HG02623 (cell line): Measurements from ENCODE around the gene HTR4.
"Not testable (repeated sequence)": the region's sequence is repeated elsewhere in the genome, so short reads cannot be mapped to it uniquely, and the experiment has no call there.

Experiments used
- ATAC-seq: cut with Tn5 transposase; IDR thresholded peaks from one replicate; pipeline ENCODE4 v1.9.1; 2021; ENCODE audit warnings: moderate library complexity; ENCODE audit not compliant: unreplicated experiment

Gene HTR4

DNA sequence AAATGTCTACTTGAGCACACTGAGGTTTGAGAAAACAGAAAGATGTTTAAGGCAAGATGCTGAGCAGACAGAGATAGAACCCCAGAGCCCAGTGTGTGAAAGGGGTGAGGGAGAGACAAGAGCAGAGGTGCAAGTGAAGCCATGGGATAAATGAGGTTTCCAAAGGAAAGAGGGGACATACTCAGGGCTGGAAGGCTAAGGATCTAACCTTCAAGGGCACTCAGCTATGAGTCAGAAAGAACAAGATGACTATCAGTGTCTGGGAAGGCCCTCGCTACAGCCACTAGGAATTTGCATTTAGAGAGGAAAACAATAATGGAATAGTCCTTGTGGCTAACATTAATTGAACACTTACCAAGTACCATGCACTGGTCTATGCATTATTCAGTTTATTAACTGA is 113.7 kb downstream of the HTR4 start:
- no peak for ATAC-seq

DNA sequence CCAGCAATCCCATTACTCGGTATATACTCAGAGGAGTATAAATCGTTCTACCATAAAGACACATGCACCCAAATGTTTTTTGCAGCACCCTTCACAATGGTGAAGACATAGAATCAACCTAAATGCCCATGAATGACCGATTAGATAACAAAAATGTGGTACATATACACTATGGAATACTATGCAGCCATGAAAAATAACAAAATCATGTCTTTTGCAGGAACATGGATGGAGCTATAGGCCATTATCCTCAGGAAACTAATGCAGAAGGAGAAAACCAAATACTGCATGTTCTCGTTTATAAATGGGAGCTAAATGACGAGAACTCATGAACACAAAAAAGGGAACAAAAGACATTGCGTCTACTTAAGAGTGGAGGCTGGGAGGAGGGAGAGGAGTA is 114.5 kb downstream of the HTR4 start:
- no peak for ATAC-seq

DNA sequence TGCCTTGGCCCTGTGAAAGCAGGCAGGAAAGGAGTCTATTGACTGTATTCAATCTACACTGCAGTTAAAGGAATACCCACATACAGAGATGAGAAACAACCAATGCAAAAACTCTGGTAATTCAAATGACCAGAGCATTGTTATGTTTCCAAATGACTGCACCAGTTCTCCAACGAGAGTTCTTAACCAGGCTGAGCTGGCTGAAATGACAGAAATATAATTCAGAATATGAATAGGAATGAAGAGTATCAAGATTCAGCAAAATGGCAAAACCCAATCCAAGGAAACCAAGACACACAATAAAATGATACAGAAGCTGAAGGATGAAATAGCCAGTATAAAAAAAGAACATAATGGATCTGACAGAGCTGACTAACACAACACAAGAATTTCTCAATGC is 119.1 kb downstream of the HTR4 start:
- ATAC-seq, result no peak

DNA sequence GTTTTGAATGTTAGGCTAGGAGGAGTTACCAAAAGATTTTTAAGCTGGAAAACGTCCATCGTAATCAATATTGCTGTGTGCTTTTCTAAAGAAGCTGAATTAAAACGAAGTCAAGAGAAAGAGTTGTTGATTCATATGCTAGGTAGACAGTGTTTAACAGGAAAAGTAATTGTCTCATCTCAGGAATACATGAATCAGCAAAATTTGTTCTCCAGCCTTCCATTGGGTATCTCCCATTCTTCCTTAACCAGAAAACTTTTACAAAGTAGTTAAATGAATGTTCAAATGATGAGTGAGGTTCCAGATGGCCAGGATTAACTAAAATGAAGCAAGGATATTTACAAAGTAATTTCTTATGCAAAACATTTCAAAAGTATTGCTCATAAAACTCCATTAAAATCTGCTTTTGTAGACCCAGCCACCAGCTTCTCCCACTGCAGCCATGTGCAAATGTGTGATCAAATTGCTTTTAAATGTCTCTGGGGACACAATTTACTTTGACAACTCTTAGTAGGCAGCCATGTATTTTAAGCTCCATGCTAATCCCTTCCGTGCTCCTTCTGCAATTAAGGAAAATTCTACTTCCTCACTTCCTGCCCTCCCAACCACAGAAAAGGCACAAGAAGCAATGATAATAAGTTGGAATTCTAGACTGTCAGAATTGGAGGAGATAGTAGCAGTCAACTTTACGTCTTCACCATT is 121.2 kb downstream of the HTR4 start:
- no peak for ATAC-seq

DNA sequence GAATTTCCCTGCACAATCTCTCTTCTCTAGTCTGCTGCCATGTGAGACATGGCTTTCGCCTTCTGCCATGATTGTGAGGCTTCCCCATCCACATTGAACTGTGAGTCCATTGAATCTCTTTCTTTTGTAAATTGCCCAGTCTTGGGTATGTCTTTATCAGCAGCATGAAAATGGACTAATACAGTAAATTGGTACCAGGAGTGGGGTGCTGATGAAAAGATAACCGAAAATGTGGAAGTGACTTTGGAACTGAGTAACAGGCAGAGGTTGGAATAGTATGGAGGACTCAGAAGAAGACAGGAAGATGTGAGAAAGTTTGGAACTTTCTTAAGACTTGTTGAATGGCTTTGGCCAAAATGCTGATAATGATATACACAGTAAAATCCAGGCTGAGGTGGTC is 124.9 kb downstream of the HTR4 start:
- not testable (repeated sequence) for ATAC-seq

DNA sequence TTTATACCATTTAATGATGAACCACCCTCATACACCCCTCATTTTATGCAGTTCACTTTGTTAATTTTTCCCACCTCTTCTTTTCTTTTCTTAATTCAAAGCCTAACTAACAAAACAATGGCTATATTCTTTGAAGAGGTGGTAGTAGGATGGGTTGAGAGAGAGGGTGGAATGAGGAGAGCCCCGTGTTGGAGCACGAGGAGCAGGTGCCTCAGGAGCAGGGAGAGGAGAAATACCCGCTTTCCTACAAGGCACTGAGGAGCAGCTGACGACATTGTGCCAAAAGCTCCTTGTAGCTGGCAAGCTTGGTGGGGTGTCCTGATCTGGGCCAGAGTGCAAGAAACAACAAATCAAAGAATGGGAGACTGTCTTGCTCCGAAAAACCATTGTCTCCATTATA is 129.6 kb downstream of the HTR4 start:
- no peak for ATAC-seq

DNA sequence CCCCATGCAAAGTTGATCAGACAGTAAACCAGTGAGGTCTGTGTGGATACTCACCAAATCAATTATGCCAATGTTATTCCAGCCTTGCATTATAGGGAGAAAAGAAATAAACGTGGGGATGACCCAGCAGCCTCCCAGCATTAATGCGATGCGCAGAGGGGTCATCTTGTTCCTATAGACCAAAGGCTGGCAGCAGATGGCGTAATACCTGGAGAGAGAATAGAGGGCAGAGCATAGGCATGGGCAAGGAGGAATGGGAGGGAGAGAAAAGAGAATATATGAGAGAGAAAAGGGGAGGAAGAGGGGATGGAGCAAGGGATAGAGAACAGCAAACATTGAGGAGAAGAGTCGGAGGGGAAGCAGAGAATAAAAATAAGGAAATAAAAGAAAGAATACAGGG is 131.2 kb downstream of the HTR4 start:
- no peak for ATAC-seq

DNA sequence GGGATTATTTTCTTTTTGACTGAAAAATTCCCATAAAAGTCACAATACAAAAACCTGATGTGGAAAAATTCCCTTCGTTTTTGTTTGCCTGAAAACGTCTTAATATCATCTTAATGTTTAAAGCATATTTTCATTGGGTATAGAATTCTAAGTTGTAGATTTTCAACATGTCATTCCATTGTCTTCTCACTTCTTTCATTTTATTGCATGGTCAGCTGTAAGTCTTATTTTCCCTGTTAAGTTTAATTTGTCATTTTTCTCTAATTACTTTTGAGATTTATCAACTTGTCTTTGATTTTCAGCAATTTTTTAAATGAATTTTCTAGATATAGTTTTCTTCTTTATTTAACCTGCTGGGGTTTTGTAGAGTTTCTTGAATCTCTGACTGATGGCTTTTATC is 138.9 kb downstream of the HTR4 start:
- no peak for ATAC-seq

DNA sequence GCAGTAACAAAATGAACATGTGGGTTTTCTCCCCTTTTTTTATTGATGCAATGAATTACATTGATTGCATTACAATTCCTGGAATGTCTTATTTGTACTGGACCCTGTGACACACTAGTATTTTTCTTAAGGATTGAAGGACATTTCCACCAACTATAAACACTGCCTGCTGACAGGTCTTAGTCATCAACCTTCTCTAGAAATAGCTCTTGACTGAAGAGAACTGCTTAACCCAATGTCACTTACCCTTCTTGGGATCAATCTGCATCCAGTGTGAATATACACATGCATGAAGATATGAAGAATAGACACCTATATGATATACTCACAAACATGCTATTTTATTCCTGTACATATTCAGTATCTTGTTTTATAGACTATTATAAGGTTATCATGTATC is 140.0 kb downstream of the HTR4 start:
- no peak for ATAC-seq

DNA sequence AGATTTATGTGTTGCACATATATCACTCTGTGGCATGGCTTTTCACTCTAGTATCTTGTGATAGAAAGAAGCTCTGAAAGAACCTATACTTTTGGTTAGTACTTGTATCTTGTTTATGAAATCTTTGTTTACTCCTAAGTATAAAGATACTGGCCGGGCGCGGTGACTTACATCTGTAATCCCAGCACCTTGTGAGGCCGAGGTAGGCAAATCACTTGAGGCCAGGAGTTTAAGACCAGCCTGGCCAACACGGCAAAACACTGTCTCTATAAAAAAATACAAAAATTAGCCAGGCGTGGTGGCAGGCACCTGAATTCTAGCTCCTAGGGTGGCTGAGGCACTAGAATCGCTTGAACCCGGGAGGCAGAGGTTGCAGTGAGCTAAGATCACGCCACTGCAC is 141.8 kb downstream of the HTR4 start:
- no peak for ATAC-seq

DNA sequence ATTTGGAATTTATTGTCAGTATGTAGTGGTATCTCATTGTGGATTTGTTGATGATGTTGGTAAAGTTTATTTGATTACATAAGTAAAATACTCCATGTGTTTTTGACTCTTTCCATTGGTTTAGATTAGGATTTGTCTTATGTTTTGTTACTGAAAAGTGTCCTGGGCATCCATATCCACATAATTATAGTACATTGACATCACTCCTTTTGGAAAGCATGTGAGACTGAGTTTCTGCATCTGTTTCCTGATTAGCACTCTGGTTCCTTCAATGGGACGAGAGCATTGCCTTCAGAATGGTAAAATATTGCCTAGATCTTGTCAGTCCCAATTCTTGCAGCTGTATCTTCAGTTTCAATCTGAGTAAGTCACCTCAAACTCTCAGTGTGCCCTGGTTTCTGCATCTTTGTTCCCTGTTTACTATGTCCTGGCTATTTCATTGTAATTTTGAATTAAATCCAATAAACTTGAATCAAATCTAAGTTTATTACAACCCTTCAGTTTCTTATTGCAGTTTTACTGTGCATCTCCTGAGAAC is 142.4 kb downstream of the HTR4 start:
- peak; percentile 82 for ATAC-seq

DNA sequence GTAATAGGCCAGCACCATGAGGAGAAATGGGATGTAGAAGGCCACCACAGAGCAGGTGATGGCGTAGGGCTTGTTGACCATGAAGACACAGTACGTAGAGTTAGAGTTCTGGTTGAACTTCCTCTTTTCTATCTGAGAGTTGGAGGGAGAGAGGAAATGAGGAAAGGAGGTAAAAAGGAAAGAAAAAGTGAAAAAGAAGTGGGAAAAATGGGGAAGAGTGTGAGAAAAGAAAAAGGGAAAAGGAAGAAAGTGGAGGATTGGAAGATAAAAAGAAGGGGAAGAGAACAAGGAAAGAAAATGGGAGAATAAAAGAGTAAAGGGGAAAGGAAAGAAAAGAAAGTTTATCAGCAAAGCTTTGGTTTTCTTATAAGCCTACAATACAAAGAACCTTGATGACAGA is 144.4 kb downstream of the HTR4 start:
- ATAC-seq, result no peak

DNA sequence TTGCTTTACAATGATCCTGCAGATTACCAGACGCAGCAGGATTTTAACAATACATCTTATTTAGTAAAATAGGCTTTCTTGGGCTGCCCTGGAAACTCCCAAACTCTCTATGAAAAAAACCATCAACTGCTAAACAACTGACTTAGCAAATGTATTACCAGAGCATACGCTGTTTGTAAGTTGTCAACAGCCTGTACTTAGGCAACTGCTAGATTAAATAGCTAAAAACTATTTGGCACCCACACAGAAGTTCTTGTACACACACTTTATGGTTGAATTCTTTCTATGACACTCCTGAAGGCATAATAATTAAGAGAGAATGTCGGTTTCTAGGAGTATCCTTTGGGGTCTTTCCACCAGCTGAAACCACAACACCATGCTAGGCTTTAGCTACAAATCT is 146.7 kb downstream of the HTR4 start:
- ATAC-seq, result no peak

DNA sequence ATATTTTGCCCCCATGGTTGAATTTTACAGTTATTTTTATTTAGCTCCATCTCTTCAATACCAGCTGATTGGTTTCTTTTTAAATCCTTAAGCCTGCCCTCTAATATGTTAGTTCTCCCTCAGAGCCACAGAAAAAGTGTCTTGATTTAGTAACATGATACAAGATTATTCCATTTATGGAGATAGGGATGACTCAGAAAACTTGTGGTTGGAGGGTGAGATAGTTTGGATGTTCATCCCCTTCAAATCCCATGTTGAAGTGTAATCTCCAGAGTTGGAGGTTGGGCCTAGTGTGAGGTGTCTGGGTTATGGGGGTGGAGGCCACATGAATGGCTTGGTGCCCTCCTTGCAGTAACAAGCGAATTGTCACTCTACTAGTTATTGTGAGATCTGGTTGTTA is 154.9 kb downstream of the HTR4 start:
- no peak for ATAC-seq

DNA sequence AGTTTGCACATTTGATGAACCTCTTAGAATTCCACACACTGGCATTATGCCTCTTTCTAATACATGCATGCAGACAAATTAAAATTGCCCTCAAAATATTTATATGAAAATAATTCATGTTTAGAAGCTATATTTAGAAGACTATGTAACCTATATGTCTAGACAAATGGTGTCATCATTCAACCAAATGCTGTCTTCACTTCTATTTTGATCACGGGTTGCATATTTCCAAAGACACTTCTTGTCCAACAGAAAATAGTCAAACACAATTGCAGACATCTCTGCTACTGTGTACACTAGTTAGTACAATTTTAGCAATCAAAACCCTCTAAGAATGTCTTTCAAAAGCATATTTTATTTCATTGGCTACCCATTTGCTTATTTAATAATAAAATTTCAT is 156.6 kb downstream of the HTR4 start:
- no peak for ATAC-seq

DNA sequence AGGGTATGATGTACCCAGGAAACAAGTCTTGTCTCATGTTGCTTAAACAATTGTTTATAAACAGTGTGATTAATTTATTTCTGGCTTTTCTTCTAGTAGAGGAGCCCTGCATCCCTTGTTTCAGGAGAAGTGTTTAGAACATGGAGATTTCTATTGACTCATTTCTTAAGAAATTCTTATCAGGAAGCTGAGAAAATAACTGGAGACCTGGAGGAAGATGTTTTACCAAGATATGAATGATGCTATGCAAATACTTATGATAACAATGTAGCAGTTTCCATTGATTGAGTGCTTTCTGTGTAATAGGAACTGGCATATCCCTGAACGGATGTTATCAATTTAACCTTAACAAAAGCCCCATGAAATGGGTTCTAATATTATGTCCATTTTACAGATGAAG is 162.0 kb downstream of the HTR4 start:
- no peak for ATAC-seq

DNA sequence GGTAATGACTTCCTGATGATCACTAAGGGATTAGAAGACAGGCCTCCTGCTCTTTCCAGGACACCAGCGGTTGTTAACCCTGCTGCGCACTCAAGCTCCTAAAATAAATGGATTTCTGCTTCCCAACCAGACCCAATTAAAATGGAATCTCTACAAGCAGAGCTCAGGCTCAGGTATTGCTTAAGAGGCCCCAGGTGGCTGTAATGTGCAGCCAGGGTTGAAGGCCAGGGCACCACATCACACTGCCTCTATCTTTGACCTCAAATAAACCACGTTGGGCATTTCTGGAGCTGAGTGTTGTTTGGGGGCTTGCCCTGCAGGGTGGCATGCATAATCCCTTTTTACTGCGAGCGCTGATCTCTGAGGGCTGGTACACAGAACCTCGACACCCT is 162.5 kb downstream of the HTR4 start:
- ATAC-seq, result no peak

DNA sequence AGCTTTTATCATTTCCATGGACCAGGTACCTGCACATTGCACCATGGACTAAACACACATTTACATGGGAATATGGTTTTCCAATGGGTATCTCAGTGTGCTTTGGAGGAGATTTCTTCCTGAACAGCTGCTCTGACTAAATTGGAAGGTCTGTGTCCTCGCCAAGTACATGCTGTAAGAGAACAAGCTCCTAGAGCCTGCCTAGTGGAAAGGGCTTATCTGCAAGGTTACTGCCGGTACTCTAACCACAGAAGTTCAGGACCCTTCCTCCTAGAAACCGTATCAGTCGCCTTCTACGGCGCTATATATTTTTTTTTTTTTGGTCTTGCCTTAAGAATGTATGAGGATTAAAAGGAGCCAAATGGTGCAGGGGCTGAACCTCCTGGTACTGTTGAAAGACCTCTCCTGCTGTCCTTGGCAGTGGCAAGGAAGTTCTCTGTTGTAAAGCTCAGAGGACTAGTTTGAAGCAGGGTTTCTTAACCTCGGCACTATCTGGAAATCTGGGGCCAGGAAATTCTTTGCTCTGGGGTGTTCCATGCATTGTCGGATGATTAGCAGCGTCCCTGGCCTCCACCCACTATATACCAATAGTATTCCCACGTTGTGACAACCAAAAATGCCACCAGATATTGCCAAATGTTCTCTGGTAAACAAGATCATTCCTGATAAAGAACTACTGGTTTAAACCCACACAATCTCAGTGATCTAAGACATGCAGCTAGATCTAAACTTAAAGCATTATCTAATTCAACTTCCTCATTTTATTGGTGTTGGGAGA is 163.1 kb downstream of the HTR4 start:
- ATAC-seq, result no peak

DNA sequence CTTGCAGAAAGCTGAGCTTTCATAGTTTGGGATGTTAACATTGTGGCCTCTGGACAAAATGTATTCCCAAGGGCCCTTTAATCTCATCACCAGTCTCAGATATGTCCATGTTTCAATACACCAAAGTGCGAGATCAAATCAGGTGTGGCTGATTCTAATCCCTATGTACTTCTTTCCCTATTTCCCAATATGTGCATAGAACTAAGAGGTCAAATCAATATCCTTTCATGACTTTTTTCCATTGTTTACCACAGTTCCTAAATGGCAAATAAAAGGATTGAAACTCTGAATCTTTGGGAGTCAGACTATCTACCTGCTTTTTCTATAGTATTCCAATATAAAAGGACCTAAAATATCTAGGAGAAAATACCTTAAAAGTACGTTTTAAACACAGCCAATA is 165.6 kb downstream of the HTR4 start:
- no peak for ATAC-seq

DNA sequence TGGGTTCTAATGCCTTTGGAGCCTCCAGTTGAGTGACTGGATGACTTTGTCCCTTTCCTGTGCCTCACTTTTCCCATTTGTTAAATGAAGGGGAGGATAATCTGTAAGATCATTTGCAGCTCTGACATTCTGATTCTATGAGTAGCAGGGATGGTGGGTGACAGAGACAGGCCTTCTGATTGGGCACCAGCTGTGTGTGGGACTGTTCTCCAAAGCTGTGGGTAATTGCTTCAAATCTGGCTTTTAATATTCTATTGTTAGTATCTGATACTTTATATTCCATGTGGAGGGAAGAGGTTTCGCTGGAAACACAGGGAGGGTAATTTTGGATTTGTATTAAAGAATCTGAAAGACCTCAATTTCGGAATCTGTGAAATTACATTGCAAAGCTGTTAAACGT is 167.9 kb downstream of the HTR4 start:
- no peak for ATAC-seq

DNA sequence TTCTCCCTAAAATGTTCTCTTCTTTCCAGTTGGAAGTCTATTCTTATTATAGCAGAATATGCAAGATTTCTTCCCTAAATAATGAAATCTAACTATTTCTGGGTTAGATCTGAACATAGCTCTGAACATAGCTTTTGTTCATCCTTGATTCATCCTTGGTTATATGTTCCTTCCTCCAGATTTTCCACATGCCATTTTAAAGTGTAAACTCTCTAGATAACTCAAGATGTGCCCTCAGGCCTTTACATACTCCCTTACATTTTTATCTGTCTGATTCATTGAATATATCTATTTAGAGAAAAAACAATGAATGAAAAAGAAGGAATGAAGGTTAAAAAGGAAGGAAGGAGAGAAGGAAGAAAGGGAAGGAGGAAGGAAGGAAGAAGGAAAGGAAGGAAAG is 169.7 kb downstream of the HTR4 start:
- ATAC-seq, result no peak

DNA sequence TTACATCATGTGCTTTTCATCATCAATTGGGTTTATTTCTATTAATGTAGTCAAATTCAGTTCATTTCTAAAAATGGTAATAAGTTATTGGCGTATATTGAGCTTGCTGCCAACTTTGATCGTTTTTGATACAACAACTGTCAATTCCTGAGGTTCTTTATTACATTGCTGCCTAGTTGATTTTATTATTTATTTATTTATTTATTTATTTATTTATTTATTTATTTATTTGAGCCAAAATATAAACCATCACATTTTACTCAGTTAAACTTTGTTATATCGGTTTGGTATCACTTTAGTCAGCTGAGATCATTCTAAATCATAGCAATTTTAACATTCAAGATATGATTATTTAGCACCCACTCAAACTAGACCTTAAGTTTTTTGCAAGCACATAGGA is 170.6 kb downstream of the HTR4 start:
- no peak for ATAC-seq
